Adrenal gland (tissue), 5 donors: ENCODE measurements around the gene SMAD3.

ENCODE experiments used
- CTCF ChIP-seq, 6 experiments: fragments of 450-650 bp in 4 of 6; fragments of 200-600 bp in 2 of 6; sonication (generic) in 1 of 6; IDR thresholded peaks; 1 replicate in 5 of 6; 2 replicates in 1 of 6; pipeline versions ENCODE4 v1.5.1 to v1.8.0; 2016 to 2021; ENCODE audit warnings: antibody characterized with exemption in 6 of 6, mild to moderate bottlenecking in 2 of 6, moderate library complexity in 1 of 6
- POLR2A ChIP-seq, 2 donors: fragments of 450-650 bp; IDR thresholded peaks; one replicate each; pipeline ENCODE4 v1.6.1; 2017; ENCODE audit warnings: antibody characterized with exemption in 2 of 2, mild to moderate bottlenecking in 2 of 2, moderate library complexity in 1 of 2
- donor health status: DM: no; HTN: no; CAD: no.

GRCh38 chr15:67031331-67031730 lies 34.1 kb upstream of the SMAD3 start:
- no peak for TF ChIP-seq POLR2A (IDR thresholded peaks at IDR 0.05)
- TF ChIP-seq CTCF (IDR thresholded peaks at IDR 0.05): no peak
